NB4 (cell line): ENCODE data around the gene IGFBP4.

Experiments
- CTCF ChIP-seq: IDR thresholded peaks from one replicate; pipeline ENCODE4 v1.5.1; 2012; ENCODE audit warnings: low read depth, low read length
- MAX ChIP-seq: IDR thresholded peaks from 2 replicates; pipeline ENCODE4 v1.6.1; 2011; ENCODE audit warnings: low read depth, low read length

- no peak for TF ChIP-seq CTCF
- no peak for TF ChIP-seq MAX
Observed at GRCh38 chr17:40418428-40418706, 24.9 kb upstream of the IGFBP4 start.
